Measurements from ENCODE around the gene CCDC92B.
A peak's percentile ranks its signal among the peaks of the same experiment; 100 is the strongest.

CCDC92B gene

GRCh38 chr17:2716649-2717048 lies 32.8 kb downstream of the CCDC92B start:
- Mint-ChIP-seq H3K4me3 (no peak overlapping the region), H3K4me1 (peaks cover 8% of the 10 kb centered on the region), H3K27me3 (no peaks in the 10 kb centered on the region), H3K9me3 (no peaks in the 10 kb centered on the region), H3K36me3 (no peaks in the 10 kb centered on the region), H3K27ac (no peak overlapping the region)

- Mint-ChIP-seq H3K9me3 (no peaks in the 10 kb centered on the region), H3K27me3 (no peaks in the 10 kb centered on the region), H3K4me1 (peaks cover 24% of the 10 kb centered on the region), H3K27ac (no peak overlapping the region), H3K4me3 (no peak overlapping the region), H3K36me3 (peaks cover 1% of the 10 kb centered on the region)
These were observed 35.6 kb downstream of the CCDC92B start for GRCh38 chr17:2713881-2714280.

- no peaks in the 10 kb centered on the region for H3K9me3 Mint-ChIP-seq
These were observed 37.0 kb downstream of the CCDC92B start for GRCh38 chr17:2712300-2713043.

DNA sequence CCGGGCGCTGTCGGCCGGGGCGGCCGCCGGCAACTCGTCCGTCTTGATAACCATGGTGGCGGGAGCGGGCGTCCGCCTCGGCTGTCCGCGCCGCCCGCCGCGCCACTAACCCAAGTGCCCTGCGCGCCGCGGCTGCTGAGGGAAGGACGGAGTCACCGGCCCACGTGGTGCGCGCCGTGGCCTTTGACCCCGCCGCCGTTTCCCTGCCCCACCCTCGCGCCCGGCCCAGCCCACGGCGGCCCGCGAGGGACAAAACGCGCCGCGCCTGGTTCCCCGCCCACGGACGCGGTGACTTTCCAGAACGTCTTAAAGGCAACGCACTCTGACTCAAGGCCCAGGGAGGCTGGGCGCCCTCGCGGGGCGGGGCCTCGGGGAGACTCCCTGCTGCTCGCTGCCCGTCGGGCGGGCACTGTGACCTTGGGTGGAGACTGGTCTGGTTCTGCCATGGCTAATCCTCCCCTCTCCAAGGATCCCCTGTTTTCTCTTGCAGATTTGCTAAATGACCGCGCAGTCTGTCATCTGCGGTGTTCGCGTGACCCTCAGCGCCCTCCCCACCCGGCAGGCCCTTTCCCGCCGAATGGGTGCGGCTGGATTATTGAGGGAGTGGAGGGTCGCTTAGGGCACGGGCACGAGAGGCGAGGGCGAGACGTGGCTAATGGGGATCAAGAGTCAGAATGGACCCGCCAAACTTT lies 37.7 kb downstream of the CCDC92B start, which contains the start of gene CLUH:
CLUH (minus strand) TSS at position 157 of the 692 bp plus-strand sequence; CDS start at position 54, 103 bp downstream.
- peak within 1 kb of the TSS; percentile 95 for H3K4me3 Mint-ChIP-seq
- no peaks in the 10 kb centered on the region for H3K9me3 Mint-ChIP-seq
- H3K27me3 Mint-ChIP-seq = no peaks in the 10 kb centered on the region
- H3K27ac Mint-ChIP-seq = peak within 1 kb of the TSS; percentile 81
- peaks cover 31% of the 10 kb centered on the region for H3K4me1 Mint-ChIP-seq
- H3K36me3 Mint-ChIP-seq = peaks cover 1% of the 10 kb centered on the region

More at GRCh38 chr17:2712300-2713043, 37.0 kb downstream of the CCDC92B start:
- peak overlapping the region; percentile 84 for H3K4me3 Mint-ChIP-seq
- H3K27me3 Mint-ChIP-seq = no peaks in the 10 kb centered on the region
- H3K36me3 Mint-ChIP-seq = peaks cover 1% of the 10 kb centered on the region
- H3K27ac Mint-ChIP-seq = peak overlapping the region; percentile 74
- peaks cover 31% of the 10 kb centered on the region for H3K4me1 Mint-ChIP-seq

GRCh38 chr17:2710803-2711607 lies 38.4 kb downstream of the CCDC92B start:
- peaks cover 31% of the 10 kb centered on the region for H3K4me1 Mint-ChIP-seq

GRCh38 chr17:2710071-2710802 lies 39.2 kb downstream of the CCDC92B start:
- peak overlapping the region; percentile 90 for H3K27ac Mint-ChIP-seq
- H3K27me3 Mint-ChIP-seq = no peaks in the 10 kb centered on the region
- H3K9me3 Mint-ChIP-seq = no peaks in the 10 kb centered on the region
- H3K36me3 Mint-ChIP-seq = peaks cover 1% of the 10 kb centered on the region
- peaks cover 36% of the 10 kb centered on the region for H3K4me1 Mint-ChIP-seq
- H3K4me3 Mint-ChIP-seq = peak overlapping the region; percentile 95

More at GRCh38 chr17:2710803-2711607, 38.4 kb downstream of the CCDC92B start:
- H3K9me3 Mint-ChIP-seq = no peaks in the 10 kb centered on the region
- peaks cover 1% of the 10 kb centered on the region for H3K36me3 Mint-ChIP-seq
- H3K27me3 Mint-ChIP-seq = no peaks in the 10 kb centered on the region
- peak overlapping the region; percentile 81 for H3K27ac Mint-ChIP-seq
- H3K4me3 Mint-ChIP-seq = peak overlapping the region; percentile 95

DNA sequence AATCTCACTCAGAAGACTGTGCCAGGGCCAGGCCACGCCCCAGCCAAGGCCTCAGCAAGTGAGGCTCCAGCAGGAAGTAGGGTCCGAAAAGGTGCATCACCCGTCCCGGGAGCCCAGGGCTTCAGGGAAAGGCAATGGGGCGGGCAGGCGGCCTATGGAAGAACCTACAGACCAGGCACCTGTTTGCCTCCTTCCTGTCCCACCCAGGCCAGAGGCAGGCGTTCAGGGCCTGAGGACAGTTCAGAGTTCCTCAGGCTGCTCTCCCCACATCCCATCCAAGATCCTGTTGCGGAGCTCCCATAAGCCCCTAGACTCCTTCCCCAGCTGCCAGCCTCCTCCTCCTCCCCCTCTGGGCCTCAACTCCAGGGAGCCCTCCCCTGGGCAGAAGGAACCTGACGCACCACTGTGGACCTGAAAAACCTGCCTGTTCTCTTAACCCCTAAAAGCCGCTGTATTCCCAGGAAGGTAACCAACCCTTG lies 40.2 kb downstream of the CCDC92B start:
- Mint-ChIP-seq H3K27ac (no peak overlapping the region), H3K36me3 (peaks cover 1% of the 10 kb centered on the region), H3K27me3 (no peaks in the 10 kb centered on the region), H3K4me3 (peak overlapping the region; percentile 95), H3K4me1 (peaks cover 37% of the 10 kb centered on the region), H3K9me3 (no peaks in the 10 kb centered on the region)

DNA sequence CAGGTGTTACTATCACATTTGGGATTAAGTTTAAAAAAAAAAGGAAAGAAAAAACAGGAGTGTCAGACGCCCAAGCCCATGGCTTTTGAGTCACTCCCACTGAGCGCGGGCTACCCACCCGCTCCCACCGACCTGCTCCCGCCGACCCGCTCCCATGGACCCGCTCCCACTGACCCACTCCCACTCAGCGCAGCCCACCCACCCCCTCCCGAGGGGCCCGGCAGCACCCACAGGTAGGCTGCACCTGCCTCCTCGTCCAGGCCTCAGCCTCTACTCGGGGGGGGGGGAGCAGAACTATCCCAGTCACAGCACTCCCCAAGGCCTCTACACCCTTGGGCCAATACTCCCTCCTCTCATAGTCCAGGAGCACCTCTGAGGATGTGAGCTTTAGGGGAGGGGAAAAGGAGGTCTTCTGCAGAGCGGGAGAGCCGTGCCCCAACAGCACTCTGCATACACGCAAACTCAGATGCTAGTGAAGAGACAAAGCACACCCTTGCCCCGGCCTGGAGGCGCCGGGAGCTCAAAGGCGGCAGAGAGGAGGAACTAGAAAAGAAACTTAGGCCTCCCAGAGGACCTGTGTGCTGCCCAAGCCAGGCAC lies 40.8 kb downstream of the CCDC92B start:
- Mint-ChIP-seq H3K27me3 (no peaks in the 10 kb centered on the region), H3K9me3 (no peaks in the 10 kb centered on the region), H3K27ac (peak overlapping the region; percentile 72), H3K4me3 (peak overlapping the region; percentile 95), H3K36me3 (peaks cover 1% of the 10 kb centered on the region), H3K4me1 (peaks cover 37% of the 10 kb centered on the region)

GRCh38 chr17:2707721-2708584 lies 41.5 kb downstream of the CCDC92B start:
- Mint-ChIP-seq H3K4me1 (peaks cover 37% of the 10 kb centered on the region), H3K27ac (peak overlapping the region; percentile 41), H3K36me3 (peaks cover 1% of the 10 kb centered on the region)

DNA sequence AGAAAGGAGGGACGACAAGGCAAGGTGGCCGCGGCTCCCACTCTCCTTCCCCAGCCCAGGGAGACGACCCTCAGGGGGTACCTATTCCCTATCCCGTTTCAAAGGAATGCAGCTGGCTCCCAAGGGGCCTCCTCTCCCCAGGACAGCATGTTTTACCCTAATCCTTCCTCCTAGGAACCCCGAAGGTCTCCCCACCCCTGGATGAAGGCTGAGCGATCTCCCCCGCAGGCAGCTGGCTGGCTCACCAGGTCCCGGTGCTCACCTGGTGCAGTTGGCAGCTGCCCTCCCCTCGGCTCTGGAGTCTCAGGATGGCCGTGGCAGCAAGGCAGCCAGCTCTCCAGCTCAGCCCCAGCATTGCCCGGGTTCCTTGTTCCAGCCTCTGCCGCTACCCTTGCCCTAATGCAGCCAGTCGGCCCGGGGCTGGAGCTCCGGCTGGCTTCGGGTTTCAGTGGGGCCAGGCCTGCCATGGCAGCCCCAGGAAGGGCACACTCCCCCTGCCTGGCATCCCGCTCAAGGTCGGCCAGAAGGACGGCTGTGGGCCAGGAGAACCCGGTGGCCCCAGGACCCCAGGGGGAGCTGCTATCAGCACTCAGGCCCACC lies 42.4 kb downstream of the CCDC92B start:
- peaks cover 29% of the 10 kb centered on the region for H3K4me1 Mint-ChIP-seq
- peak overlapping the region; percentile 30 for H3K27ac Mint-ChIP-seq
- no peaks in the 10 kb centered on the region for H3K27me3 Mint-ChIP-seq
- peaks cover 1% of the 10 kb centered on the region for H3K36me3 Mint-ChIP-seq
- no peaks in the 10 kb centered on the region for H3K9me3 Mint-ChIP-seq
- H3K4me3 Mint-ChIP-seq = no peak overlapping the region

More at GRCh38 chr17:2707721-2708584, 41.5 kb downstream of the CCDC92B start:
- H3K9me3 Mint-ChIP-seq = no peaks in the 10 kb centered on the region
- no peaks in the 10 kb centered on the region for H3K27me3 Mint-ChIP-seq
- H3K4me3 Mint-ChIP-seq = peak overlapping the region; percentile 95

DNA sequence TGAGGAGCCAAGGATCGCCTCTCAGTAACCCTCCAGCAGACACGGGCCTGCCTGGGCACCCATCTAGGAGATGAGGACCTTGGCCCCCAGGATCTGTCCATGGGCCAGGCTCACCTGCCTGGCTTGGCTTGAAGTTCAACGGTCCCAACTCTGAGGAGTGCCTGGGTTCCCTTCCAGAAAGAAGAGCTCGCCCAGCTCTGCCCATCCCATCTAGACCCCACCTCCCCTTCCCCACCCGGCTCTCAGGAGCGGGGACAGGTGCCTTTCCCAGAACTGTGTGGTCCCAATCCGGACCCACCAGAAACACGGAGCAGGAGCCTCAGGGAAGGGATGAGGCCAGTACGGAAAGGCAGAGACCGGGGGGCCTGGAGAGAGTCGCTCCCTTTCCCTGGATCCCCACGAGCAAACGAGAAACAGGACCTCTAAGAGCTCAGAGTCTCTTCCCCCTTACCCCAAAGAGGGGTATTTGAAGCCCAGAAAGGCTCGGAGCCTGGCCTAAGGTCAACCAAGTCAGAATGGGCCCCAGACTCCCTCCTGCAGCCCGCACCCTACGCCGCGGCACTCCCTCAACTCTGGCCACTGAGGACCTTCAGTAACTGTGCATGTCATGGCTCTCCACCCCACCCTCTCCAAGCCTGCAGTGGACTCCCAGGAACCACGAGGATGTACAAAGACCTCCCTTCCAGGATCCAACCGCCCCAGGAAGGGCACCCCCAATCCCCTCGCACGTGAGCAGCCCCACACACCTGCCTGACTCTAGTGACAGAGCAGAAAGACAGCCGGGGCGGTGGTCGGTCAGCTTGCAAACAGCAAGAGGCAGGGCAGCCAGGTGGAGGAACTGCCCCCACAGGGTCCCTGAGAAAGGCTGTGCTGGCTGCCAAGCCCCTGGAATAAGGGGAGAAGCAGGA lies 43.3 kb downstream of the CCDC92B start:
- Mint-ChIP-seq H3K27ac (no peak overlapping the region), H3K27me3 (no peaks in the 10 kb centered on the region), H3K9me3 (no peaks in the 10 kb centered on the region), H3K36me3 (peaks cover 1% of the 10 kb centered on the region), H3K4me1 (peaks cover 29% of the 10 kb centered on the region), H3K4me3 (no peak overlapping the region)

DNA sequence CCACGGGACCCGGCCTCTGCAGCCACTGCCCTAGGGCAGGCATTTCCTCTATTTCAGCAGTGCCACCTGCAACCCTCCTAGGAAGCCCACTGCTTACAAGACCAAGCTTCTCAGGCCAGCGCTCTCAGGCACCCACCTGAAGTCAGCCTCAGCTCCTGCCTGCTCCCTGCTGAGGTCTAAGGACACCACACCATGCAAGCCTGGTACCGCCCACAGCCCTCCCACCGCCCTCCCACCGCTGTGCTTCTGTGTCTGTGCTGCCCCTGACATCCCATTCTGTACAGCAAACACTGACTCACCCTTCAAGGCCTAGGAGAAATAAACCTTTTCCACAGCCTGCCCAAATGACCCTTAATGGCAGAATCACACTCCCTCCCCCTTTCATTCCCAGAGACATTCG lies 44.2 kb downstream of the CCDC92B start:
- Mint-ChIP-seq H3K36me3 (peaks cover 1% of the 10 kb centered on the region), H3K9me3 (no peaks in the 10 kb centered on the region), H3K4me3 (no peak overlapping the region), H3K27me3 (no peaks in the 10 kb centered on the region), H3K27ac (no peak overlapping the region), H3K4me1 (peaks cover 26% of the 10 kb centered on the region)

GRCh38 chr17:2704890-2705248 lies 44.6 kb downstream of the CCDC92B start:
- peaks cover under 1% of the 10 kb centered on the region for H3K36me3 Mint-ChIP-seq
- peaks cover 22% of the 10 kb centered on the region for H3K4me1 Mint-ChIP-seq
- H3K4me3 Mint-ChIP-seq = no peak overlapping the region
- H3K27ac Mint-ChIP-seq = no peak overlapping the region
- H3K27me3 Mint-ChIP-seq = no peaks in the 10 kb centered on the region
- H3K9me3 Mint-ChIP-seq = no peaks in the 10 kb centered on the region
